Spleen (tissue), 11 donors: ENCODE results near the gene NDC80. TPM values are rescaled to one million over a fixed set of nuclear protein-coding genes. Genes with fewer than 3 reads are reported as not detected.

Source experiments
- DNase-seq: peaks from one replicate; pipeline ENCODE4 v3.0.0-alpha.2; 2020
- H3K27ac ChIP-seq, 8 donors: fragments of 200-600 bp; sonication (generic) in 7 of 8; 1 replicate in 4 of 8; 2 replicates in 4 of 8; pipeline versions ENCODE4 v1.5.0 to v1.8.0; 2016 to 2021; ENCODE audit warnings: inconsistent platforms in 4 of 8, mild to moderate bottlenecking in 4 of 8, moderate library complexity in 1 of 8
- H3K27me3 ChIP-seq, 7 donors: fragments of 200-600 bp; sonication (generic) in 6 of 7; replicated peaks in 1 of 7; 1 replicate in 4 of 7; 2 replicates in 3 of 7; pipeline versions ENCODE4 v1.5.0 to v1.8.0; 2016 to 2021; ENCODE audit warnings: inconsistent platforms in 3 of 7, mild to moderate bottlenecking in 1 of 7
- H3K36me3 ChIP-seq, 6 donors: fragments of 200-600 bp; sonication (generic) in 5 of 6; 1 replicate in 4 of 6; 2 replicates in 2 of 6; pipeline versions ENCODE4 v1.5.0 to v1.8.0; 2016 to 2021; ENCODE audit warnings: inconsistent platforms in 2 of 6
- H3K4me1 ChIP-seq, 6 donors: fragments of 200-600 bp; sonication (generic) in 5 of 6; 1 replicate in 3 of 6; 2 replicates in 3 of 6; pipeline versions ENCODE4 v1.5.0 to v1.8.0; 2016 to 2021; ENCODE audit warnings: inconsistent platforms in 3 of 6
- H3K4me3 ChIP-seq, 8 donors: fragments of 200-600 bp; sonication (generic) in 7 of 8; 1 replicate in 4 of 8; 2 replicates in 4 of 8; pipeline versions ENCODE4 v1.5.0 to v1.8.0; 2016 to 2021; ENCODE audit warnings: inconsistent platforms in 4 of 8, mild to moderate bottlenecking in 4 of 8, moderate library complexity in 2 of 8
- H3K9me3 ChIP-seq, 8 donors: fragments of 200-600 bp; sonication (generic) in 7 of 8; 1 replicate in 4 of 8; 2 replicates in 4 of 8; pipeline versions ENCODE4 v1.5.0 to v1.8.0; 2016 to 2021; ENCODE audit warnings: inconsistent platforms in 4 of 8
- CTCF ChIP-seq, 11 experiments: fragments of 200-600 bp in 7 of 11; fragments of 450-650 bp in 4 of 11; sonication (generic) in 4 of 11; IDR thresholded peaks in 8 of 11; conservative IDR thresholded peaks in 3 of 11; 1 replicate in 7 of 11; 2 replicates in 4 of 11; pipeline versions ENCODE4 v1.4.0 to v1.8.0; 2016 to 2021; ENCODE audit warnings: antibody characterized with exemption in 11 of 11, inconsistent platforms in 4 of 11, mild to moderate bottlenecking in 1 of 11
- POLR2A ChIP-seq, 3 donors: fragments of 450-650 bp; IDR thresholded peaks; one replicate each; pipeline ENCODE4 v1.5.1; 2017; ENCODE audit warnings: antibody characterized with exemption in 3 of 3, mild to moderate bottlenecking in 1 of 3
- POLR2AphosphoS5 ChIP-seq, 3 donors: sonication (generic); formaldehyde crosslinking; IDR thresholded peaks; one replicate each; pipeline ENCODE4 v1.5.1; 2017; ENCODE audit warnings: antibody characterized with exemption in 3 of 3
- WGBS, 5 donors: extraction: QIAGEN DNeasy Blood & Tissue Kit in 3 of 5; methylation state at CpG; one replicate each; pipeline versions ENCODE4 v1.1.5 to v1.1.7; 2013 to 2018; 5-methylcytosine and 5-hydroxymethylcytosine counted together
- intact Hi-C: fragments of 100-400 bp; cut with DNase I; formaldehyde crosslinking; loops from one replicate; pipeline ENCODE4 v1.15.0; 2023; ENCODE audit warnings: low total_unique reads
- polyA plus RNA-seq, 3 donors: library from polyadenylated mRNA; stranded (reverse); fragments of 200-250 nt; gene quantifications; one replicate each; pipeline ENCODE4 v1.2.1, GENCODE V29; 2013
- total RNA-seq, 7 donors: library from RNA; depleted of rRNA in 3 of 7; stranded (reverse); fragments of >200 nt in 3 of 7; fragmentation: NEBNext Ultra II Directional in 4 of 7; extraction: Animal tissue kit (Norgen Biotek cat#: 25700) in 4 of 7; gene quantifications; one replicate each; pipeline versions ENCODE4 v1.1.0 to v1.2.1, GENCODE V29; 2016 to 2021
- donor health status: healthy with polysubstance abuse.
- donor health status: DM: no; HTN: no; CAD: no; lungs with moderate emphysema.
- donor health status: DM: no; HTN: no; CAD: no.
- donor health status: Bipolar disorder and iron deficiency.
- donor health status: healthy.
- donor health status: DM: no; HTN: no; CAD: no.
- donor health status: DM: yes; HTN: yes; CAD: no.

The NDC80 gene
- total and polyA plus RNA-seq, 10 donors = 3.4 to 9.0 (median 4.4) TPM

- intact Hi-C loops = no loop called here
- Histone ChIP-seq H3K36me3 (peaks cover 0 to 40% (median 2%) of the 10 kb centered on the region in 6 donors), H3K27ac (no peak overlapping the region), H3K4me3 (no peak overlapping the region), H3K4me1 (peaks cover 0 to 10% (median 0%) of the 10 kb centered on the region in 6 donors), H3K9me3 (peaks cover 0 to 5% (median 0%) of the 10 kb centered on the region in 8 donors), H3K27me3 (no peaks in the 10 kb centered on the region)
- WGBS, 5 donors = 52 to 83% (median 75%) methylated on average over 1 of the region's 1 CpG
- DNase-seq = no peak
- no peak for TF ChIP-seq POLR2A (IDR thresholded peaks at IDR 0.05)
- TF ChIP-seq CTCF (IDR thresholded peaks at IDR 0.05 in 8 of 11, conservative IDR thresholded peaks at IDR 0.05 in 3 of 11) = no peak
- no peak for TF ChIP-seq POLR2AphosphoS5 (IDR thresholded peaks at IDR 0.05)
Observed at GRCh38 chr18:2535419-2535910, 35.9 kb upstream of the NDC80 start.

GRCh38 chr18:2536063-2536462 is 35.3 kb upstream of the NDC80 start:
- H3K4me3 ChIP-seq = no peak overlapping the region
- peaks cover 0 to 5% (median 0%) of the 10 kb centered on the region in 8 donors for H3K9me3 ChIP-seq
- peaks cover 0 to 10% (median 0%) of the 10 kb centered on the region in 6 donors for H3K4me1 ChIP-seq
- 47 to 95% (median 74%) methylated on average over 2 of the region's 2 CpGs for WGBS, 5 donors
- no peak overlapping the region for H3K27ac ChIP-seq
- no peaks in the 10 kb centered on the region for H3K27me3 ChIP-seq
- TF ChIP-seq POLR2A (IDR thresholded peaks at IDR 0.05) (no peak), POLR2AphosphoS5 (IDR thresholded peaks at IDR 0.05) (no peak), CTCF (IDR thresholded peaks at IDR 0.05 in 8 of 11, conservative IDR thresholded peaks at IDR 0.05 in 3 of 11) (no peak)
- intact Hi-C loops = no loop called here
- no peak for DNase-seq
- peaks cover 0 to 45% (median 2%) of the 10 kb centered on the region in 6 donors for H3K36me3 ChIP-seq

GRCh38 chr18:2536493-2536892 is 34.9 kb upstream of the NDC80 start:
- Histone ChIP-seq H3K9me3 (peaks cover 0 to 5% (median 0%) of the 10 kb centered on the region in 8 donors), H3K4me3 (no peak overlapping the region), H3K4me1 (peaks cover 0 to 11% (median 0%) of the 10 kb centered on the region in 6 donors), H3K27me3 (no peaks in the 10 kb centered on the region), H3K36me3 (peaks cover 0 to 45% (median 2%) of the 10 kb centered on the region in 6 donors), H3K27ac (no peak overlapping the region)
- intact Hi-C loops = no loop called here
- DNase-seq = no peak
- TF ChIP-seq CTCF (IDR thresholded peaks at IDR 0.05 in 8 of 11, conservative IDR thresholded peaks at IDR 0.05 in 3 of 11) = no peak
- no peak for TF ChIP-seq POLR2A (IDR thresholded peaks at IDR 0.05)
- TF ChIP-seq POLR2AphosphoS5 (IDR thresholded peaks at IDR 0.05) = no peak
- WGBS, 5 donors = 77 to 91% (median 87%) methylated on average over 4 of the region's 4 CpGs

- Histone ChIP-seq H3K4me3 (no peak overlapping the region), H3K27me3 (no peaks in the 10 kb centered on the region), H3K4me1 (peaks cover 0 to 19% (median 3%) of the 10 kb centered on the region in 6 donors), H3K36me3 (peaks cover 0 to 41% (median 2%) of the 10 kb centered on the region in 6 donors), H3K27ac (no peak overlapping the region), H3K9me3 (peaks cover 0 to 4% (median 0%) of the 10 kb centered on the region in 8 donors)
- intact Hi-C loops = no loop called here
- no peak for DNase-seq
- TF ChIP-seq CTCF (IDR thresholded peaks at IDR 0.05 in 8 of 11, conservative IDR thresholded peaks at IDR 0.05 in 3 of 11) (no peak), POLR2A (IDR thresholded peaks at IDR 0.05) (no peak), POLR2AphosphoS5 (IDR thresholded peaks at IDR 0.05) (no peak)
- WGBS, 5 donors = 56 to 64% (median 61%) methylated on average over 3 of the region's 3 CpGs
Observed at GRCh38 chr18:2537296-2537695, 34.1 kb upstream of the NDC80 start.
